ENCODE data around the gene IARS1. TPM values are rescaled to one million over a fixed set of nuclear protein-coding genes. Genes with fewer than 3 reads are reported as not detected.

Gene IARS1
- total RNA-seq: 100 to 1,000 TPM in 3 of 9 donors, 10 to 100 TPM in 6; 55.5 to 157 (median 85.4) TPM
- 100 to 1,000 TPM in 1 of 3 donors, 10 to 100 TPM in 2; 16.8 to 152 (median 19.2) TPM for polyA plus RNA-seq
- long read RNA-seq, donor 1, full-length matches to known transcripts: 4 of 20 reads
- long read RNA-seq, donor 1, partial matches to known transcripts: 16 of 20 reads
- long read RNA-seq, donor 1, other reads (novel, unspliced or antisense): 0 of 20 reads
- long read RNA-seq, donor 2, full-length matches to known transcripts: 2 of 2 reads
- long read RNA-seq, donor 2, partial matches to known transcripts: 0 of 2 reads
- long read RNA-seq, donor 2, other reads (novel, unspliced or antisense): 0 of 2 reads
- long read RNA-seq, donor 3, full-length matches to known transcripts: 1 of 9 reads
- long read RNA-seq, donor 3, partial matches to known transcripts: 8 of 9 reads
- long read RNA-seq, donor 3, other reads (novel, unspliced or antisense): 0 of 9 reads
- long read RNA-seq, donor 4, partial matches to known transcripts: 18 of 18 reads
- long read RNA-seq, donor 4, other reads (novel, unspliced or antisense): 0 of 18 reads
- long read RNA-seq, donor 5, full-length matches to known transcripts: 14 of 101 reads
- long read RNA-seq, donor 5, partial matches to known transcripts: 78 of 101 reads
- long read RNA-seq, donor 5, other reads (novel, unspliced or antisense): 9 of 101 reads
- long read RNA-seq, donor 6, full-length matches to known transcripts: 1 of 15 reads
- long read RNA-seq, donor 6, partial matches to known transcripts: 11 of 15 reads
- long read RNA-seq, donor 6, other reads (novel, unspliced or antisense): 3 of 15 reads
- long read RNA-seq, donor 7, partial matches to known transcripts: 0 of 1 reads
- long read RNA-seq, donor 7, other reads (novel, unspliced or antisense): 0 of 1 reads
- long read RNA-seq, donor 8, full-length matches to known transcripts: 2 of 2 reads
- long read RNA-seq, donor 8, partial matches to known transcripts: 0 of 2 reads
- long read RNA-seq, donor 8, other reads (novel, unspliced or antisense): 0 of 2 reads
- long read RNA-seq, donor 9, full-length matches to known transcripts: 4 of 4 reads
- long read RNA-seq, donor 9, partial matches to known transcripts: 0 of 4 reads
- long read RNA-seq, donor 9, other reads (novel, unspliced or antisense): 0 of 4 reads
- long read RNA-seq, donor 10, full-length matches to known transcripts: 1 of 1 reads
- long read RNA-seq, donor 10, partial matches to known transcripts: 0 of 1 reads
- long read RNA-seq, donor 10, other reads (novel, unspliced or antisense): 0 of 1 reads

DNA sequence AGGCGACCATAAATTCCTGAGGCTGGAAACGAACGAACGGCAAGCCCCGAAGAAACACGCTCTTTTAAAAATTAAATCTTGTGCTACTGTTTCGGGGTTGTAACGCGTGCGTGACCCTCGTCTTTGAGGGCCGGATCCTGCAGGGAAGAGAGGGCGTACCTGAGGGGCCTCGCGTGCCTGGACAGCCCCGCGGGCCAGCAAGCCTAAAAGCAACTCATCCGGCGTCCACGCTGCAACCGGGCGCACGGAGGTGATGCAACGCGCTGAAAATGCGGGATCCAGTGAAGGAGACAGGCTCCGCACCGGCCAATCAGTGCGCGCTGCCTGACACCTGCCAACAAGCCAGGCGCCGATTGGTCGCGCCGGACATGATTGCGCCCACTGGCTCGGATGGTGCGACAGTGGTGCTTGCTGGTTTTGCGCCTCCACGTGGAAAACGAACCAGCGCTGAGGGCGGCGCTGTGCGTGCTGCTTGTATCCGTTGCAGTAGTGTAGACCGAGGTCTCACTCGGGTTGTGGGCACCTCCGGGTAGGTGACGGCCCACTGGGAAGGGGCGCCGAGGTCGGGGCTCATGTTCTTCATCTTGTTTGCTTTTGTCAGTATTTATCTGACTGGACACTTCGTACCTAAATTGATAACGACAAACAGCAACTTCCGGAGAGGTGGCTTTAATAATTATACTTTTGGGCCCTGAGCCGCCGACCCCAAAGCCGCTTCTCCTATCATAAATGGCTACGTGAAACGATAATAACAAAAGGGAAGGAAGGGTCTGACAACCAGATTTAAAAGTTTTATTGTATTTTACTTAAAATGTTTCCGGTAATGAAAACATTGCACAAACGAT lies at the start of gene IARS1:
Gene IARS1 (minus strand): TSS at position 246 of the 845 bp plus-strand sequence. CDS start 4,278 bp downstream, outside the sequence.
- peak in 1 of 2 donors; percentile 87 for TF ChIP-seq POLR2A (IDR thresholded peaks at IDR 0.05)
- TF ChIP-seq, protein P1, sequence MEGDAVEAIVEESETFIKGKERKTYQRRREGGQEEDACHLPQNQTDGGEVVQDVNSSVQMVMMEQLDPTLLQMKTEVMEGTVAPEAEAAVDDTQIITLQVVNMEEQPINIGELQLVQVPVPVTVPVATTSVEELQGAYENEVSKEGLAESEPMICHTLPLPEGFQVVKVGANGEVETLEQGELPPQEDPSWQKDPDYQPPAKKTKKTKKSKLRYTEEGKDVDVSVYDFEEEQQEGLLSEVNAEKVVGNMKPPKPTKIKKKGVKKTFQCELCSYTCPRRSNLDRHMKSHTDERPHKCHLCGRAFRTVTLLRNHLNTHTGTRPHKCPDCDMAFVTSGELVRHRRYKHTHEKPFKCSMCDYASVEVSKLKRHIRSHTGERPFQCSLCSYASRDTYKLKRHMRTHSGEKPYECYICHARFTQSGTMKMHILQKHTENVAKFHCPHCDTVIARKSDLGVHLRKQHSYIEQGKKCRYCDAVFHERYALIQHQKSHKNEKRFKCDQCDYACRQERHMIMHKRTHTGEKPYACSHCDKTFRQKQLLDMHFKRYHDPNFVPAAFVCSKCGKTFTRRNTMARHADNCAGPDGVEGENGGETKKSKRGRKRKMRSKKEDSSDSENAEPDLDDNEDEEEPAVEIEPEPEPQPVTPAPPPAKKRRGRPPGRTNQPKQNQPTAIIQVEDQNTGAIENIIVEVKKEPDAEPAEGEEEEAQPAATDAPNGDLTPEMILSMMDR (IDR thresholded peaks at IDR 0.05): peak in 1 of 6 experiments; percentile 23
- peak within 1 kb of the TSS in 4 of 5 donors; percentile 69 to 83 (median 76) for H3K27ac ChIP-seq
- H3K4me1 ChIP-seq (replicated peaks in 1 of 2): peaks cover 12 to 30% of the 10 kb centered on the region in 2 donors
- intact Hi-C loops (cut with DNase I): no loop called here
- peaks cover 0 to 16% of the 10 kb centered on the region in 2 donors for H3K36me3 ChIP-seq (replicated peaks in 1 of 2)
- peak; percentile 97 to 100 (median 99) for DNase-seq
- 0 to 1% (median 0%) methylated on average over 31 to 63 of the region's 63 CpGs for WGBS, 4 donors
- peak within 1 kb of the TSS; percentile 54 to 74 (median 63) for H3K4me3 ChIP-seq
- no peaks in the 10 kb centered on the region for H3K9me3 ChIP-seq (replicated peaks in 1 of 3)
- no peaks in the 10 kb centered on the region for H3K27me3 ChIP-seq

DNA sequence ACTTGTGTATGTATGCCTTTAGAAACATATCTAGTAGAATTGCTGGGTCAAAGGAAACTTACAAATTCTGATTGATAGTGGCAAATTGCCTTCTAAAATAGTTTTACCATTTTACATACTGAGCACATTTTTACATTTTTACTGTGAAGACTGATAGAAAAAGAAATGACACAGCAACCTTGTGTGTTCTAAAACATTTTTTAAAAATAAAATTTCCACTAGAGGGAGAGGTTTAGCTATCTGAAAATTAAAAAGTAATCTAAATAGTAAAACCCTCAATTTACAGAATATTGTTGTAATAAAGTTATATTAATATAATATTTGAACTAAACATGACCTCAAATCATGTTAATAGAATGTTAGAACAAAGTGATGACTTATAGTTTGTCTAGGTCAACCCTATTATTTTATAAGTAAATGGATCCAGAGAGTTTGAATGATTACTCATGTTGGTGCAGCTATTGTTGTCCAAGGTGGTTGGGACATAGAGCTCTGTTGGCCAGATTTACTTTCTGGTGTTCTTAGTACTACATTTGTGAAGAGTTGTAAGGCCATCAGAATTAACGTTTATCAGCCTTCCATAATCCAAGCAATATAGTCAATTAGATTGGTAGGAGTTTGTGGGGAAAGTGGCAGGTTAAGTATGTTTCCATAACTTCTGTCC lies 49.5 kb upstream of the IARS1 start:
- Histone ChIP-seq H3K36me3 (replicated peaks in 1 of 2) (peaks cover 0 to 5% of the 10 kb centered on the region in 2 donors), H3K4me1 (replicated peaks in 1 of 2) (no peaks in the 10 kb centered on the region), H3K27ac (no peak overlapping the region), H3K4me3 (no peak overlapping the region), H3K27me3 (no peaks in the 10 kb centered on the region), H3K9me3 (replicated peaks in 1 of 3) (no peaks in the 10 kb centered on the region)
- WGBS, 4 donors: 63 to 81% (median 72%) methylated on average over 1 of the region's 1 CpG
- TF ChIP-seq POLR2A (IDR thresholded peaks at IDR 0.05): no peak
- TF ChIP-seq, protein P1 (IDR thresholded peaks at IDR 0.05): peak in 3 of 6 experiments; percentile 11 to 49 (median 39)
- no peak for DNase-seq
- intact Hi-C loops (cut with DNase I): loop anchor here (10.0 kb wide), 1 partner anchor 292 kb away; no protein-coding TSS in a partner anchor

DNA sequence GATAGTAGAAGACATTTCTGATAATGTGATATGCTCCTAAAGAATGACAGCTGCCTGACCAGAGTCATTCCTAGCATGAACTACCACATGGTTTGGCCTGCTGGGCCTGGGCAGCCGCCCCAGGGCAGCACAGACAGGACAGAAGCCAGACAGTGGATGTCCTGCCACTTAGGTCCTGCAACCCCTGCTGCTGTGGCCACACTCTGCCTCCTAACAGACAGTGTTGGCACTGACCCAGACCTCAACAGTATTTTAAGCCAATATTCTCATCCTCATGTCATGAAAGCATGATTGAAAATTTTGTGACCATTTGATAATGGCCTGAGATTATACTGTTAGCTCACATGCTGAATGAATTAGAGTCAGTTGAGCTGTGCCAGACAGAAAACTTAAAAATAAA lies 48.1 kb upstream of the IARS1 start:
- no peaks in the 10 kb centered on the region for H3K27me3 ChIP-seq
- H3K4me1 ChIP-seq (replicated peaks in 1 of 2): no peaks in the 10 kb centered on the region
- 94 to 100% (median 100%) methylated on average over 1 of the region's 1 CpG; no CpG with 5 or more reads in 1 of the 4 donors for WGBS, 4 donors
- no peak for DNase-seq
- TF ChIP-seq POLR2A (IDR thresholded peaks at IDR 0.05): no peak
- TF ChIP-seq, protein P1 (IDR thresholded peaks at IDR 0.05): no peak
- H3K27ac ChIP-seq: no peak overlapping the region
- intact Hi-C loops (cut with DNase I): loop anchor here (10.0 kb wide), 1 partner anchor 293 kb away; no protein-coding TSS in a partner anchor
- H3K9me3 ChIP-seq (replicated peaks in 1 of 3): no peaks in the 10 kb centered on the region
- no peak overlapping the region for H3K4me3 ChIP-seq
- H3K36me3 ChIP-seq (replicated peaks in 1 of 2): peaks cover 0 to 5% of the 10 kb centered on the region in 2 donors

Measured in adrenal gland (tissue), 19 donors.